Kidney epithelial cell (primary cell): ENCODE measurements around the gene CMBL. TPM values are rescaled to one million over a fixed set of nuclear protein-coding genes. Genes with fewer than 3 reads are reported as not detected.
A peak's percentile ranks its signal among the peaks of the same experiment; 100 is the strongest.

Experiments used
- DNase-seq: peaks from one replicate; pipeline ENCODE4 v3.0.0-alpha.2; 2010; ENCODE audit warnings: low read depth
- H3K27me3 ChIP-seq: 2 replicates; pipeline ENCODE4 v1.6.0; 2011; ENCODE audit warnings: low read length; ENCODE audit not compliant: control insufficient read depth, insufficient read depth
- H3K36me3 ChIP-seq: 2 replicates; pipeline ENCODE4 v1.5.1; 2011; ENCODE audit warnings: low read length; ENCODE audit not compliant: control insufficient read depth, insufficient read depth
- H3K4me3 ChIP-seq: 2 replicates; pipeline ENCODE4 v1.5.1; 2011; ENCODE audit warnings: low read depth, mild to moderate bottlenecking, control low read depth, low read length
- CTCF ChIP-seq: IDR thresholded peaks from 2 replicates; pipeline ENCODE4 v1.5.1; 2011; ENCODE audit warnings: mild to moderate bottlenecking, moderate library complexity, low read length, control low read depth, inconsistent platforms; ENCODE audit not compliant: insufficient read depth, poor library complexity, severe bottlenecking
- total RNA-seq: library from RNA; depleted of rRNA; stranded (reverse); fragments of >200 nt; gene quantifications from 2 replicates; pipeline ENCODE4 v1.2.3, GENCODE V29; 2015

CMBL gene
- total RNA-seq, 1 donor from 2014 or later: 7.8 TPM

- H3K36me3 ChIP-seq: no peaks in the 10 kb centered on the region
- DNase-seq: no peak
- peaks cover 6% of the 10 kb centered on the region for H3K27me3 ChIP-seq
- no peak overlapping the region for H3K4me3 ChIP-seq
- TF ChIP-seq CTCF: no peak
Measured at GRCh38 chr5:10335711-10336470, 28.2 kb upstream of the CMBL start.

GRCh38 chr5:10334831-10335230, 27.1 kb upstream of the CMBL start:
- H3K27me3 ChIP-seq: peaks cover 6% of the 10 kb centered on the region
- no peaks in the 10 kb centered on the region for H3K36me3 ChIP-seq

GRCh38 chr5:10333154-10334006, 25.7 kb upstream of the CMBL start:
- DNase-seq: no peak
- no peaks in the 10 kb centered on the region for H3K36me3 ChIP-seq
- TF ChIP-seq CTCF: no peak
- H3K4me3 ChIP-seq: peak overlapping the region; percentile 61
- H3K27me3 ChIP-seq: peaks cover 6% of the 10 kb centered on the region

More at GRCh38 chr5:10334831-10335230, 27.1 kb upstream of the CMBL start:
- TF ChIP-seq CTCF: no peak
- no peak overlapping the region for H3K4me3 ChIP-seq
- DNase-seq: no peak

- H3K4me3 ChIP-seq: no peak overlapping the region
- no peak for DNase-seq
- TF ChIP-seq CTCF: no peak
- H3K27me3 ChIP-seq: peaks cover 6% of the 10 kb centered on the region
- no peaks in the 10 kb centered on the region for H3K36me3 ChIP-seq
Measured at GRCh38 chr5:10332301-10332700, 24.6 kb upstream of the CMBL start.

GRCh38 chr5:10331341-10331796, 23.7 kb upstream of the CMBL start:
- no peaks in the 10 kb centered on the region for H3K36me3 ChIP-seq
- DNase-seq: no peak
- peaks cover 6% of the 10 kb centered on the region for H3K27me3 ChIP-seq
- TF ChIP-seq CTCF: no peak
- no peak overlapping the region for H3K4me3 ChIP-seq
